ENCODE measurements around the gene GCSH.

GCSH gene

GRCh38 chr16:81071805-81072204 lies 24.4 kb downstream of the GCSH start:
- H3K27ac ChIP-seq, result no peak overlapping the region
- H3K4me1 ChIP-seq, result peaks cover 0 to 5% (median 0%) of the 10 kb centered on the region in 4 donors
- no peak for TF ChIP-seq CTCF (IDR thresholded peaks at IDR 0.05)
- intact Hi-C loops (cut with DNase I; ENCODE audit: low total_unique reads), result no loop called here
- no peaks in the 10 kb centered on the region for H3K36me3 ChIP-seq
- H3K4me3 ChIP-seq, result no peak overlapping the region
- H3K27me3 ChIP-seq, result no peaks in the 10 kb centered on the region
- no peaks in the 10 kb centered on the region for H3K9me3 ChIP-seq
- no peak for DNase-seq

GRCh38 chr16:81070979-81071378 lies 25.2 kb downstream of the GCSH start:
- Histone ChIP-seq H3K4me1 (peaks cover 0 to under 1% (median 0%) of the 10 kb centered on the region in 4 donors), H3K27ac (no peak overlapping the region), H3K36me3 (no peaks in the 10 kb centered on the region), H3K27me3 (no peaks in the 10 kb centered on the region), H3K4me3 (no peak overlapping the region), H3K9me3 (no peaks in the 10 kb centered on the region)
- intact Hi-C loops (cut with DNase I; ENCODE audit: low total_unique reads), result no loop called here
- DNase-seq, result no peak
- no peak for TF ChIP-seq CTCF (IDR thresholded peaks at IDR 0.05)

- intact Hi-C loops (cut with DNase I; ENCODE audit: low total_unique reads), result no loop called here
Measured at GRCh38 chr16:81069063-81069462, 27.1 kb downstream of the GCSH start.

GRCh38 chr16:81067166-81067565 lies 29.0 kb downstream of the GCSH start:
- Histone ChIP-seq H3K27ac (no peak overlapping the region), H3K36me3 (no peaks in the 10 kb centered on the region), H3K27me3 (no peaks in the 10 kb centered on the region), H3K4me3 (no peak overlapping the region), H3K4me1 (no peaks in the 10 kb centered on the region), H3K9me3 (no peaks in the 10 kb centered on the region)
- intact Hi-C loops (cut with DNase I; ENCODE audit: low total_unique reads), result no loop called here
- DNase-seq, result no peak
- no peak for TF ChIP-seq CTCF (IDR thresholded peaks at IDR 0.05)

More at GRCh38 chr16:81069063-81069462, 27.1 kb downstream of the GCSH start:
- no peak for DNase-seq
- Histone ChIP-seq H3K27ac (no peak overlapping the region), H3K9me3 (no peaks in the 10 kb centered on the region), H3K4me1 (no peaks in the 10 kb centered on the region), H3K27me3 (no peaks in the 10 kb centered on the region), H3K36me3 (no peaks in the 10 kb centered on the region), H3K4me3 (no peak overlapping the region)
- no peak for TF ChIP-seq CTCF (IDR thresholded peaks at IDR 0.05)

GRCh38 chr16:81066681-81067080 lies 29.5 kb downstream of the GCSH start:
- no peak for DNase-seq
- Histone ChIP-seq H3K9me3 (no peaks in the 10 kb centered on the region), H3K27me3 (no peaks in the 10 kb centered on the region), H3K27ac (no peak overlapping the region), H3K4me3 (no peak overlapping the region), H3K4me1 (no peaks in the 10 kb centered on the region), H3K36me3 (no peaks in the 10 kb centered on the region)
- intact Hi-C loops (cut with DNase I; ENCODE audit: low total_unique reads), result no loop called here
- no peak for TF ChIP-seq CTCF (IDR thresholded peaks at IDR 0.05)

Measured in tibial artery (tissue), 4 donors.